Measurements from ENCODE around the gene BIRC7.

Gene BIRC7, protein sequence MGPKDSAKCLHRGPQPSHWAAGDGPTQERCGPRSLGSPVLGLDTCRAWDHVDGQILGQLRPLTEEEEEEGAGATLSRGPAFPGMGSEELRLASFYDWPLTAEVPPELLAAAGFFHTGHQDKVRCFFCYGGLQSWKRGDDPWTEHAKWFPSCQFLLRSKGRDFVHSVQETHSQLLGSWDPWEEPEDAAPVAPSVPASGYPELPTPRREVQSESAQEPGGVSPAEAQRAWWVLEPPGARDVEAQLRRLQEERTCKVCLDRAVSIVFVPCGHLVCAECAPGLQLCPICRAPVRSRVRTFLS

DNA sequence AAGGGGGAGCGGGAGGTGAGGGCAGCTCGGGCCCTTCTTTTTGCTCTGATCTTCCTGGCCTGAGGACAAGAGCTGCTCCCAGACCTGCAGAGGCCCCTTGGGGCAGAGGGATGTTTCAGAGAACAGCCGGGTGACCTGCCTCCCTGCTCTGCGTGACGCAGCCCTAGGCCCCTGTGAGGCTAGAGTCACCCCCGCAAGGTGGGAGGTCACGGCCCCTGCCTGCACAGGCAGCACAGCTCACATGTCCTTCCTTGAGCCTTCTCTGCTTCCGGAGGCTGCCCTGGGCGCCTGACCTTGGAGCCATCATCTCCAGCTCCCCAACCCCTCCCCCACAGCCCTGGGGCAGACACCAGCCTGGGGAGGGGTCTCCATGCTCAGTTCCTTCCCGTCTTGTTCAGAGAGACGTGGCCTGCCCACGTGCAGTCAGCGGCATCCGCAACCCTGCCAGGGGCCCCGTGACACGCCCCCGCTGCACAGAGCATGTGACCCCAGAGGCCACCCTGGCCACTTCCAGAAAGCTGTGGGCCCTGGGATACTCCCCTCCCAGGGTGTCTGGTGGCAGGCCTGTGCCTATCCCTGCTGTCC lies at the start of gene BIRC7:
BIRC7 (plus strand) TSS at position 507 of the 585 bp plus-strand sequence. CDS start 192 bp downstream, outside the sequence.
- no peak for DNase-seq (ENCODE audit: low read depth, low spot score)

GRCh38 chr20:63186084-63186483 lies 49.6 kb upstream of the BIRC7 start:
- DNase-seq (ENCODE audit: low read depth, low spot score), result no peak

DNA sequence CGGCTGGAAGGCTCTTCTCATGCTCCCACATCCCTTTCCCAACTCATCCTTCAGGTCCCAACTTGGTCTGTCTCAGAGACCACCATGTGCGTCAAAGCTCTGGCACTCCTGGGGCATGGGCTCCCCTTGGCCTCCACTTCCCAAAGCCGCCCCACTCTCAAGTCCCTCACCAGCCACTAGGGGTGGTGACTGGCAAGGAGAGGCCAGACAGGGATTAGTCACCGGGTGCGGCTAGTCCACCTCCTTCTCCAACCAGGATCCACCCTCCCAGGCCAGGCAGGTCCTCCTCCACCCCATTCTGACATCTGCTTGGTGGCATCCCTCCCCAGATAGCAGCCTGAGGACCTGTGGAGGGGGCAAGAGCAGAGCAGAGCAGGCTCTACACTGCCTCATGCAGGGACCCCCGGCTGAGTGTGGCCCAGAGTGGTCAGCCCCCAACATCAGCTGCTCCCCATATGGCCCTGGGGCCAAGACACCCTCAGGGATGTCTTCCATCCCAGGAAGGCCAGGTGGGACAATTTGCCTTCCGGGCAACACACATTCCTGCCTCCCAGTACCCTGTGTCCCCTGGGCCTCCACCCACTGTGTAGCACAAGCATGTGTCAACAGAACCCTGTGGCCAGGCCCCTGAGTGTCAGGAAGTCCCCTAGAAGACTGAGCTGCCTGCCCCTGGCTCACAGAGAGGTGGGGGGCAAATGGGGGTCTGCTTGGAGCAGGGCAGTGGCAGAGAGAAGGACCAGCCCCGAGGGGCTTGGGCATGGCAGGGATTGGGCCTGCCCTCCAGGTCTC lies 49.0 kb upstream of the BIRC7 start:
- DNase-seq (ENCODE audit: low read depth, low spot score), result no peak

DNA sequence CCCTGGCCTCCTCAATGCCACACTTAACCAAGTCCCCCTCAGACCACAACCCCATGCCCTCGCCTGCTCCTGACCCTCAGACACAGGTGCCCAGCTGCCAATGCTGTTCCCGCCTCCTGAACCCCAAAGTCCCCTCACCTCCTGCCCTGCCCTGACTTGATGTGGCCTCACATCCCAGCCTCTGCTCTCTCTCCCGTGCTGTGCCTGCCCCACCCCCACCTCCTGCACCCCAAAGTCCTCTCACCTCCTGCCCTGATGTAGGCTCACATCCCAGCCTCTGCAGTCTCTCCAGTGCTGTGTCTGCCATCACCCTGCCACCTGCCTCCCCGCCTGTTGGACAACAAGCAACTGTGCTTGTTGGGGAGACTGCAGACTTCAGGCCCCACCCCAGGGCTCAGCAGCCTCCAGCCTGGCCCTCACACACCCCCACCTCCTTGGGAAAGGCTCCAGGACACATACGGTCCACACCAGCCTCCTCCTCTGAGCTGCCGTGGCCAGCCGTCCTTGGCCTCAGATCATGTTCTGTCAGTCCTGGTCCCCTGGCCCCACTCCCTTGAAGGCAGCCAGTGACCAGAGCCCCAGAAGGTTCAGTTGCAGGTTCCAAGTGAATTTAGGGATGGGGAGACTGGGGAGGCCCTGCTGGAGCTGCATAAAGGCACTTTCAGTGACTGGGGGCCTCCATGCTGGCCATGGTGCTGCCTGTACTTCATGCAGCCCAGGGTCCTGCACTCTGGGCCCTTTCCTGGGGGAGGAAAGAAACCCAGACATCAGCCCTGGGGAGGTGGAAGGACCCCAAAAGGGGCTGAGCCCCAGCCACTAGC lies 48.2 kb upstream of the BIRC7 start:
- no peak for DNase-seq (ENCODE audit: low read depth, low spot score)

DNA sequence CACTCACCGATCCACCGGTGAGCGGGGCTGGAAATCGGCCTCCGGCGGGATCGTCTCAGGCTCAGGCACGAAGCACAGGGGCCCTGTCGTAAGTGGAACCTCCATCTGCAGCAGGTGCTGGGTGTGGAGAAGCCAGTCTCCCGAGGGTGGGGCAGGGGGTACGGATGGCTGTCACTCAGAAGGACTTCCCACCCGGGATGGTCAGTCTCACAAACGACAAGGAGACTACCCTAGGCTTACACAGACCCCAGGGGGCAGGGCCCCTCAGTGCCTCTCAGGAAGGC lies 47.6 kb upstream of the BIRC7 start:
- DNase-seq (ENCODE audit: low read depth, low spot score), result no peak

DNA sequence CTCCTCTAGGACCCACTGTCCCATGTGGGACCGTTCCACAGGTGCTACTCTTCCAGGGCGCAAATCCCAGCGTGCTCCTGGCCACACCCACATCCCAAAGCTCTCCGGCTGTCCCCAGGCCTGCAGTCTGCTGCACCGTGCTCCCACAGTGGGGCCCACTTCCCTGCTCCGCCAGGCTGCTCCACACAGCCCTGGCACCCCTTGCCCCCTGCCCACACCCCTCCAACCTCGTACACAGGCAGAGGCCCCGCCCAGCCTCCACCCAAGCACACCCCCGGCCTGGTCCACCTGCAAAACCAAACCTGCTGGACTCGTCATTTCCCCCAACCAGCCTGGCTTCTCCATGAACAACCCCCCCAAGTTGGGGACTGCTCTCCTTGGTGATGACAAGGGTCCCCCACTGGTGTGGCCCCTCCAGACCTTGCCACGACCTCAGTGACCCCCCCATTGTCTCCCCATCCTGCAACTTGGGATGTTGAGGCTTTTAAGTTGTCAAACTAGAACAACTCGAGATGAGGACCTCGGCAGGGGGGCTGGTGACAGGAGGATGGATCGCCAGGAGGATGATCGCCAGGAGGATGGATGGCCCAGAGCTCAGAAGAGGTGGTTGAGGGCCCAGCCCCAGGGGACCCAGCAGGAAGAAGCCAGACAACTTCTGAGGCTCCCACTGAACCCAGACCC lies 46.9 kb upstream of the BIRC7 start:
- no peak for DNase-seq (ENCODE audit: low read depth, low spot score)

GRCh38 chr20:63189322-63189642 lies 46.4 kb upstream of the BIRC7 start:
- DNase-seq (ENCODE audit: low read depth, low spot score), result no peak

- no peak for DNase-seq (ENCODE audit: low read depth, low spot score)
Observed at GRCh38 chr20:63189846-63190559, 45.7 kb upstream of the BIRC7 start.

- DNase-seq (ENCODE audit: low read depth, low spot score), result no peak
Observed at GRCh38 chr20:63190828-63191227, 44.9 kb upstream of the BIRC7 start.

DNA sequence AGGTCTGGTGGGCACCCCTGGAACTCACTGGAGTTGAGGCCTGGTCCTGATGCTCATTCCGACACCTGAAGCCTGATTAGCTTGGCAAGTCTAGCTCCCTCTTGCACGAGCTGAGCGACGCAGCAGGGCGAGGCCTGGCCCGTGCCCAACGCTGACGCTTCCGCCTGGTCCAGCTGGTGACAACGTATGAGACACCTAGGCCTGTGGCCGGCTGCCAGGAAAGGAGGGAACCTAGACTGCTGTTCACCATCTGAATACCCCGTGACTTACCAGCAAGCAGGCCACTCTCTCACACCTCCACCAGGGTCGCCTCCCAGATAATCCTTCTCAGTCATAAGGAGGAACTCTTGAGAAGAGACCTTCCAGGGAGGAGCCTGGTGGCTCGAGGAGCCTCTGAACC lies 44.3 kb upstream of the BIRC7 start:
- no peak for DNase-seq (ENCODE audit: low read depth, low spot score)

GRCh38 chr20:63192721-63193120 lies 43.0 kb upstream of the BIRC7 start:
- DNase-seq (ENCODE audit: low read depth, low spot score), result no peak

DNA sequence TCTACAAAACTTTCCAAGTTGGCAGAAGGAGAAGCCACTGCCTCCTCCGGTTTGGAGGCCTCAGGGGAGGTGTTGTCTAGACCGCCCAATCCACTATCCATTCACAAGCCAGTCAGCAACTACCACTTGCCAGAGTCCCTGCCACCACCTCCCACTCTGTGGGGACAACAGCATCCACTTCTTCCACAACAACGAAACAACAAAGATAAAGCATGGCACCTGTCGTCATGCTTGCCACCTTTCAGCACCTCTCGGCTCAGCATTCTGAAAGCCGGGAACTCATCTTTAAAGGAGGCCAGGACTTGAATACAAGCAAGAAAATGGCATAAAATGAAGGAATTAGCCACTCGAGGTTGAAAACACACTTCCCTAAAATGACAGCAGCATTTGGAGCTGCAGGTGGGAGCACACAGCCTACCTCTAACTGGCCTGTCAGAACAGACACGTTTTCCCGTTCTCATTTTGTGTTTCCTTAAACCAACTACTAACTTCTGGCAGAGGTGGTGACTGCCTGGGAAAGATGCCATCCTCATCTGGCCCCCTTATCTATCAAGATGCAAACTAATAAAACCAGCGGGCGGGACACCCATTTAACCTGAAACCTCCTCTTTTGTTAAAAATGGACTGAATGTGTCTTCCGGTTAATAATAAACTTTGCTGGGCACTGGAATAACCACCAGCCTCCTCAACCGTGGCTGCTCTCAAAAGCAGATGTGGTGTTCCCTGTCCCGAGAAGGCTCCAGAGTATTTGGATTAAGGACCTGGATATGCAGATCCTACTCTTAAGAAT lies 41.5 kb upstream of the BIRC7 start:
- no peak for DNase-seq (ENCODE audit: low read depth, low spot score)

DNA sequence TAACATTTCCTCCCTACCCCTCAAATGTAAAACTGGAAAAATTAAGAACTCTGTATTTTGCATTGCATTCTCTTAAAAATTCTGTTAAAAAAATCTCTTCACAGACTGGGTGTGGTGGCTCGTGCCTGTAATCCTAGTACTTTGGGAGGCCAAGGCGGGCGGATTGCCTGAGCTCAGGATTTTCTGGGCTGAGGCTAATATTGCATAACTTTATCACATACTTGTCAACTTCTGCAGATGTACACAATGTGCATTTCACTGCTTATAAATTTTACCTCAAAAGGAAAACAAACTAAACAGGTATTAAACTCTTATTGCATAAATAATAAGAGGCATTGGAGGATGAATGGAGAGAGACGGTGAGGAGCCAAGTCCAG lies 40.9 kb upstream of the BIRC7 start:
- DNase-seq (ENCODE audit: low read depth, low spot score), result no peak

DNA sequence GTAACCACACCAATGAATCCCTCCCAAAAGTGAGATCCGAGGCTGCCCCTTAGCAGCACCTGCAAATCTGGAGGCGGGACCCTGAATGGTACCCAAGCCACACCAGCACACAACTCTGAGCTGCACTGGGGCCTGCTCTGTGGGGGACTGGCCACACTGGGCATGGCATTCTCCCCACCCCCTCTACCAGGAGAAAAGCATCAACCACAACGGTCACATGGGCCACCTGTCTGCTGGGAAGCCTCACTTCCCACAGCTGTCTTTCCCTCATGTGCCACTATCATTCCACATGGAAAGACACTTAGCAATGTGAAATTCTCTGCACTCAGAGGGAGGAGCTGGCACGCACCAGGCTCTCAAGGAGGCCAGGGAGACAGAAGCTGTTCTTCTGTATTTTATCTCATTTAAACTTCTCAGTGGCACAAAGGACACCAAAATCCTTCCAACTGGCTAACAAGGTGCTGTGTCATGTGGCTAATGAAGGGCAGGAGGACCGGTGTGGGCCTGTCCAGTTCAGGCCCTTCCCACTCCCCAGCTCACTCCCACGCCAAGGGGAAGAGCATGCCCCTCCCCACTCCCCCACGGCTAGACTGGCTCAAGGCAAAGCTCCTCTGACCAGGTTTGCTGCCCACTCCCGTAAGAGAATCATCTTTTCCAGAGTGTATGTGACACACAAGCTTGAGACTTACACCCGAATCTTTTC lies 38.8 kb upstream of the BIRC7 start:
- no peak for DNase-seq (ENCODE audit: low read depth, low spot score)

DNA sequence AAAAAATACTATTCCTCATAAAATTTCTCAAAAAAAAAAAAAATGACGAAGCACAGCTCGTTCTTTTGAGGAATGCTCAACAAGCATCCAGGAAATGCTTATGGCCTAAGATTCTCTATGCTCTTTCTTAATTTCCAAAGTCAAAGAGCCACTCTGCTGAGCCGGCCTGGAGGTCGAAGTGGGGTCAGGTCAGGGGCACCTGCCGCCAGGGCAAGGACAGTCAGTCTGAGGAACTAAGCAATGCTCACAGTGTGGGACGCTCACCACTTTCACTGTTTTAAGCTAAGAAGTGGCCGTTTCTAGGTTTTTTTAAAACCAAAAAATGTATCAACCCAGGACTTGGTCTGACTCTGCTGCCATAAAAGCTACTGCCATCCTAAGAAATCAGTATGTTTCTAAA lies 37.1 kb upstream of the BIRC7 start:
- no peak for DNase-seq (ENCODE audit: low read depth, low spot score)

- no peak for DNase-seq (ENCODE audit: low read depth, low spot score)
Observed at GRCh38 chr20:63202021-63202420, 33.7 kb upstream of the BIRC7 start.

DNA sequence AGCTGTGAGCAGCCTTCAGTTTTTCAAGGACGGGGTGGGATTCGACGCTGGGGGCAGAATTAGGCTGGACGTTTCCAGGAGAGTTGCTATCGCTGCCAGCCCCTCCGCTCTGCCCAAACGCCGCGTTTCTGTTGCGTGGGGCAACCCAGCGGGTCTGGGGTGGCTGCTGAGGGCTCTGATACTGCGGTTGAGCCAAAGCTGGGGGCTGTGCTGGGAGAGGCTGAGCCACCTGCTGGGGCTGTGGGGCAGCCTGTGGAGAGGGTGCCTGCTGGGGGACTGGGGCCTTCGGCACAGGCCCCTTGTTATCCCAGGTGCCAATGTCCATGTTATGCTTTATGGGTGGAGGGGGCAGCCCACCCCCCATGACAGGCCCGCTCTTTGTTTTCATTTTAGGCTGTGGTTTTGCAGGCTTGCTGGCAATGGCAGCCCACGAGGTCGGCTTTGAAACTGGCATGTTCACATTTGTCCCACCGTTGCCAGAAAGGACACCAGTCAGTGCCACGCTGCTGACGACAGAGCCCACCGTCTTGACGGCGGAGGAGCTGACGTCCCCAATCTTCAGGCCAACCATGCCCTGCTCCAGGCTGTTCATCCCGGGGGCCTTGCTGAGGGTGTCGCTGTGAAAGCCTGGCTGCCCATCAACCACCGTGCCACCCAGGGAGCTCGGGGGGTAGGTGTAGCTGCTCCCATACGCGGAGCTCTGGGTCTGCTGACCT lies 32.7 kb upstream of the BIRC7 start:
- DNase-seq (ENCODE audit: low read depth, low spot score), result no peak

DNA sequence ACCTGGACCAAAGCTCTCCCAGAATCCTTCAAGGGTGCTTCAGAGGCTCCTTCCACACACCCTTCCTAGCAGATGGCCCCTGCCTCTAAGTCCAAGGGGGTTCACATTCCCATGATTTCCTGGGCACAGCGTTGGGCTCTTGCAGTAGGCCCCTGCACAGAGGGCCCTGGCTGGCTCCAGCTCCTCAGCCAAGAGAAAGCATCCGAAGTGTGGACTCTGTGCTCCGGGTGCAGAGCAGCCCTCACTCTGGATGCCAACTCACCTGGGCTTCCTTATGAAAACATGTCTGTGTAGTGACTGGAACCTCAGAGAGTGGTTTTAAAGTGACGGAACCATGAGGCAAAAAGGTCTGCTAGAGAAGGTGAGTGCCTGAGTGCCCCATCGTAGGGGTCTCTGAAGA lies 31.3 kb upstream of the BIRC7 start:
- no peak for DNase-seq (ENCODE audit: low read depth, low spot score)

DNA sequence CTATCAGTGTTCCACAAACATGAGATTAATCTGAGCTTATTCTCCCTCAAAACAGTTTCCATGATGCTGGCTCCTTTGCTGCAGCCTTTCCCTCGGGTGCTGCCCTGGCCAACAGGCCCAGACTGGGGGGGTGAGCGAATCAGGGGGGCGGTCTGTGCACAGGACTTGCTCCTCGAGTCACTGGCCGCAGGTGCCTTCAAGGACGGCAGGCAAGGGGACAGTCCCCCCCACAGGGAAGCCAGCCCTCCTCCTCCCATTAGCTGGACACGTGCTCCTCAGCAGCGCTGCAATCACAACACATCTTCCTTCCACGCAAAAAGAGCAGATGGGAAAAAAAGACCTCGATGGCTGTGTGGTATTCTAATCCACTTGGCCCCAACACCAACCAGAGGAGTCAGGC lies 29.8 kb upstream of the BIRC7 start:
- no peak for DNase-seq (ENCODE audit: low read depth, low spot score)

Measured in activated naive CD8-positive, alpha-beta T cell treated with anti-CD3 and anti-CD28 coated beads, Interleukin-2, amount 50 U/mL, for 16 hours (primary cell).